Fibroblast of skin of left biceps (primary cell): Measurements from ENCODE around the gene PSMG3.

Source experiments
- DNase-seq, 2 experiments: peaks; one replicate each; pipeline ENCODE4 v3.0.0-alpha.2; 2013; ENCODE audit warnings: low read depth in 2 of 2

The PSMG3 gene

DNA sequence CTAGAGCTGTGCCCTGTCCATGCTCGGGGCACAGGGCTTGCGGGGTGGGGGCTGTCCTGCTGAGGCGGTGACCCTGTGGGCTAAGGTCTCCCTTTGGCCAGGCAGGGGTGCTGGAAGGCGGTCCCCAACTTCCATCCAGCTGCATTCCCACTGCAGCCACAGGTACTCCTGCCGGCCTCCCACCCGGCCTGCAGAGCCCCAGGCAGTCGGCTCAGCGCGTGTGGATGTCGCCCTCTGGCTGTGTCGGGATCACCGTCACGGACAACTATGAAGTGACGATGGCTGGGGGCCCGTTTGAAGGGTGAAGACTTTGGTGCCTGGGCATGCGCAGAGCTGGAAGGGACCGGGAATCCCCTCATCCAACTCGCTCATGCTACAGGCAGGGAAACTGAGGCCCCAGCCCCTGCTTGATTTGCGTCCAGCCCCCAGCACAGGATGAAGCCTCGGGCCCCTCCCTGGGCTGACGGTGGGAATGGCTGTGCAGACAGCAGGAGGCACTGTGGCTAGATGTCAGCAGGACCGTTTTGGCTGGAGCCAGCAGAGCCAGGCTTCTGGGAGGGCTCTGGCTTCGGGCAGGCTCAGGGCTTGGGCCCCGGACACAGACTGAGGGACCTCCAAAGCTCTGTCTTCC lies 11.5 kb downstream of the PSMG3 start:
- no peak for DNase-seq

GRCh38 chr7:1557771-1558170 lies 12.1 kb downstream of the PSMG3 start:
- no peak for DNase-seq

GRCh38 chr7:1557006-1557405 lies 12.8 kb downstream of the PSMG3 start:
- DNase-seq: no peak

DNA sequence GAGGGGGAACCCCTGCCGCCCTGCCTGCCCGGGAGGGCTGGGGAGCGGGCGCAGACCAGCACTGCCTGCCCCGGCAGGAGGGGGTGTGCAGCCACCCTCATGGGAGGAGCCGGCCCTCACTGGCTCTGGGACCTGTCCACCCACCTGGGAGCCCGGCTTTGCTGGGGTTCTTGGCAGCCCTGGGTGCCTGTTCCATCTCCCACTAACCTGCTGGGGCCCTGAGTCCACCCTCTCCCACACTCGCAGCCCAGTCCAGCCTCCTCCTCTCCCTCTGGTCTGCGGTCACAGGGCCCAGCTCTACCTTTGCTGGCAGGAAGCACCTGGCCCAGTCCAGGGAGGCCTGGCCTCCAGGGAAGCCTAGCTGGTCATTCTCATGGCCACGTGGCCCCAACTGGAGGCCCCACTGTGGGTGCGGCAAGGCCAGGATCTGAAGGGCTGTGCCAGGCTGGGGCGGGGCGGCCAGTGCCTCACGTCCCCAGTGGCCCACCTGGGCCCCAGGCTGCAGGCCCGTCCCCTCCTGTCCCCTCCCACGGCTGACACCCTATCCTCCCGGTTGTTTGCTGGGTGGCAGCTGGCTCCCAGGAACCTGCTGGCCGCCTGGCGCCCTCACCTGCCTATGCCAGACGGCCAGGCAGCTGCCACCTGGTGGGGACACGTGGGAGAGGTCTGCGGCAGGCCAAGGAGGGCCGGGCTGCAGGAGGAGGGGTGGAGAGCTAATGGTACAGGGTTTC lies 13.9 kb downstream of the PSMG3 start, which contains the start of gene TMEM184A:
TSS of gene TMEM184A (minus strand) at position 393 of the 731 bp plus-strand sequence. CDS start 721 bp downstream, outside the sequence.
- DNase-seq: no peak

- no peak for DNase-seq
Measured at GRCh38 chr7:1555046-1555812, 14.6 kb downstream of the PSMG3 start.

DNA sequence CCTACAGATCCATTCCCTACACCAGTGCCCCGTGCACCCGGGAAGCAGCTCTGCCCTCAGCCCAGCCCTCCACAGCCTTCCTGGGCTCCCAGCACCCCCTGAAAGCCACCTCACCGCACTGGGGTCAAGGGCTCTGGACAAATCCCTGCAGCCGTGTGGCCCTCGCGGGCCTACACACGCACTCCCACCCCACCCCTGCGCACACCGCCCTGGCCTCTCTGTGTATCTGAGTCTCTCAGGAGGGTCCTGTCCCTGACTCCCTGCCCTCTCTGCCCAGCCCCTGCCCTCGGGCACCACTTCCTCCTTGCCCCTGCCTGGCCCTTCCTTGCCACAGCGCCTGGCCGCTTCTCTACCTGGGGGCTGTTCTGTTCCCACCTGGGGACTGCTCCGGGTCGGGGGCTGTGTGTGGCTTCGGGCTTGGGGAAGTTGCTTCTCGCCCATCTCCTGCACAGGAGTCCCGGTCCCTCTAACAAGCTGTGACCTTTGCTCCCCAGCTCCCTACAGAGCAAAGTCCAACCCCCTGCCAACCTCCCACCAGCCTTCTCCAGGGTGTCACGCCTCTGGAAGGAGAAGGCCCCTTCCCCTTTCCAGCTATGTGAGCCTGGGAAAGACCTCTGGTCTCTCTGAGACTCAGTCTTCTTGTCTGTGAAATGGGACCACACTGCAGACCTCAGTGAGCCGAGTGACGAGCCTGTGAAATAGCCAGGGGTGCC lies 15.3 kb downstream of the PSMG3 start:
- no peak for DNase-seq

GRCh38 chr7:1553512-1554210 lies 16.2 kb downstream of the PSMG3 start:
- DNase-seq: no peak

DNA sequence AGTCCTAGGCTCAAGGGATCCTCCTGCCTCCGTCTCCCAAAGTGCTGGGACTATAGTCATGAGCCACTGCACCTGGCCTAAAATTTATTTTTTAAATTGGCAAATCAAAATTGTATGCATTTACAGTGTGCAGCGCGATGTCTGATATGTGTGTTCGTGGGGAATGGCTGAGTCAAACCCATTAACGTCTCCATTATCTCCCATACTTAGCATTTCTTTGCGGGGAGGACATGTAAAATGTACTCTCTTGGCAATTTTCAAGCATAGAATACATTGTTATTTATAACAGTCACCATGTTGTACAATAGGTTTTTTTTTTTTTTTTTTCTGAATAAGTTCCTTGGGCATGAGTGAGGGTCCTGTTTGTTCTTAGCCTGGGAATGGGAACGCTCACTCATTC lies 17.6 kb downstream of the PSMG3 start:
- no peak for DNase-seq

DNA sequence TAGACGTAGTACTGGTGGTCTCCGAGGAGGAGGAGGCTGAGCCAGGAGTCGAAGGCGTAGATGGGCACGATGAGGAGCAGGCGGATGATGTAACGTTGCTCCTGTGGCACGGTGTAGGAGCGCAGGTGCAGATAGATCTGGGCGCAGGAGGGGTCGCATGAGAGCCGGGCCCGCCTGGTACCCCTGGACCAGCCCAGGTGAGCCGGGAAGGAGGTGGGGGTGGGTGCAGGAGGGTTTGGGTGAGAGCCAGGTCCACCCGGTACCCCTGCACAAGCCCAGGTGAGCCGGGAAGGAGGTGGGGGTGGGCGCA lies 19.0 kb downstream of the PSMG3 start:
- no peak for DNase-seq

DNA sequence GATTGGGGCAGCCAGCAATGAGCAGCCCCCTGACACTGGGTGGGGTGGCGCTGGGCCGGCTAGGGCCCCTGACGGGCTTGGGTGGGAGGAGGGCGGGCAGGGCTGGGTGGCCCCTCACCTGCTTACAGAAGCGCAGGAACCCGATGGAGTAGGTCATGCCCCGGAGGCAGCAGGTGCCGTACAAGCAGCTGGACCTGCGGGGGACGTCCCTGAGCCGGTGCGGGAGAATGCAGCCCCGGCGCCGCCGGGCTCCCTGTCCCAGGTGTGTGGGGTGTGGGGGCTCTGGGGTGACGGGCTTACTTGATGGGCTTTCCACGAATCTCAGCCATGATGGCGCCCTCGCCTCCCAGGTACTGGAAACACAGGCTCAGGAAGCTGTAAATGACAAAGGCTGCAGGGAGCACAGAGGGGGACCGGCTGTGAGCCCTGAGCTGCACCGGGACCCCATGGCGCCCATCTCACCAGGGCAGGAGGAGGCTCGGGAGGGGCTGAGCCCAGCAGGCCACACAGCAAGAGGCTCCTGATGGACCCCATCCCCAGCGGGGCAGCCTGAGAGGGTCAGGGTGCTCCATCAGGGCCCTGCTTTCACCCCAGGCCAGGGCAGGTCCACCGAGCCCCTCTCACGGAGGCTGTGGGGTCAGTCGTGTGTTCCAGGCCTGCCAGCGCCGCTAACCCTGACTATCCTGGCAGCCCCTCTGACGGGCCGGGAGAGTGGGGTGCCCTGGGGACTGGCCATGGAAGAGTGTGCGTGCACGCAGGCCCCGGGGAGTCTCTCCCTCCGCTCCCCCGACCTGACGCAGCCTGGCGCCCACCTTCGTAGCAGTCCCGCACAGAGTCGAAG lies 19.6 kb downstream of the PSMG3 start:
- no peak for DNase-seq

DNA sequence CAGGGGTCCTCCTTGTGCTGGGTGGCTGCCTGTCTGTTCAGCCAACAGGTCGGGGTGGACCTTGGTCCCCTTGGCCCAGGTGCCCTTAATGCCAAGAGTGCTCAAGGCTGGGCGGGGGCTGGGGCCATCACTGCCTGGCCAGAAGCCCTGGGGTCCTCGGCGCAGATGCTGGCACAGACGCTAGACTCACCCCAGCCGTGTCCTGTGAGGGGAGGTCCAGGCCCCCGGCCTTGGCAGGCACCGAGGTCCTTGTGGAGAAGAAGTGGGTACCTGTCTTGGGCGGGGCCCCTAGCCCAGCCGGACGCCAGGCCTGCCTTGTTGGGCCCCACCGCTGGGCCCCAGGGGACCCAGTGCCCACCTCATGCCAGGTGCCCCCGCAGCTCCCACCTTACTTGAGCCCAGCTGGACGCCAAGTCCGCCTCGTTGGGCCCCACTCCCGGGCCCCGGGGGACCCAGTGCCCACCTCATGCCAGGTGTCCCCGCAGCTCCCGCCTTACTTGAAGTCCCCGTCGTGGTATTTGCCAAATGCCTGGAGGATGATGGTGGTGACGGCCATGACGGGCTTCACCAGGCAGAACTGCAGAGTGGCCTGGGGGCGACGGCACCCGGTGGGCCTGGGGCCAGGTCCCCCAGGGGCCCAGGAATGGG lies 20.4 kb downstream of the PSMG3 start:
- no peak for DNase-seq

DNA sequence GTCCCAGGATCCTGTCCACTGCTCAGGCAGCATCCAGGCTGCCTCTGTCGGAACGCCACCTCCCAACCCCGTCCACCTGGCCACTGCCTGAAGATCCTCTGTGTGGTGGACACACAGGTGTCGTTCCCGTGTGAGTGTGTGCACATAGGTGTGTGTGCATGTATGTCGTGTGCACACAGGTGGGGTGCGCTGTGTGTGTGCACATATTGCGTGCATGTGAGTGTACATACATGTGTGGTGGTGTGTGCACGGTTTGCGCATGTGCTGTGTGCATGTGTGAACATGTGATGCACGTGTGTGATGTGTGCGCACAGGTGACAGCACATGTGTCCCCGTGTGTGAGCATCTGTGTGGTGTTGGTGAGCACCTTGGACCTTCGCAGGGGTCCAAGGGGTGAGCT lies 20.9 kb downstream of the PSMG3 start:
- no peak for DNase-seq

DNA sequence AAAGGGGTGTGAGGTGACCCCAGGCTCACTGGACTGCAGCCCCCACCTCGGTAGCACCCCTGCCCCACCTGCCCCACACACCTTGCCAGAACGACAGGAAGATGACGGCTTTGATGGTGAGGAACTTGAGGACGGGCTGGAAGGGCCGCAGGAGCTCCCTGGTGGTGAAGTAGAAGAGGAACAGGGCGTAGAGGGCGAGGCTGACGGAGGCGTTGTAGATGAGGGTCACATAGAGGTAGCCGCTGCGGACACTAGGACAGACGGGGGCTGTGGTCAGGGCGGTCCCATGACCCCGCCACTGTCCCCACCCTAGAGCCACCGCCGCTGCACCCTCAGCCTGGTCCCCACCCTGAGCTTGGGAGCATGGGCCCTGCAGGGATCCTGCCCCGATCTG lies 21.4 kb downstream of the PSMG3 start:
- no peak for DNase-seq

GRCh38 chr7:1547777-1548437 lies 21.9 kb downstream of the PSMG3 start:
- DNase-seq: no peak

DNA sequence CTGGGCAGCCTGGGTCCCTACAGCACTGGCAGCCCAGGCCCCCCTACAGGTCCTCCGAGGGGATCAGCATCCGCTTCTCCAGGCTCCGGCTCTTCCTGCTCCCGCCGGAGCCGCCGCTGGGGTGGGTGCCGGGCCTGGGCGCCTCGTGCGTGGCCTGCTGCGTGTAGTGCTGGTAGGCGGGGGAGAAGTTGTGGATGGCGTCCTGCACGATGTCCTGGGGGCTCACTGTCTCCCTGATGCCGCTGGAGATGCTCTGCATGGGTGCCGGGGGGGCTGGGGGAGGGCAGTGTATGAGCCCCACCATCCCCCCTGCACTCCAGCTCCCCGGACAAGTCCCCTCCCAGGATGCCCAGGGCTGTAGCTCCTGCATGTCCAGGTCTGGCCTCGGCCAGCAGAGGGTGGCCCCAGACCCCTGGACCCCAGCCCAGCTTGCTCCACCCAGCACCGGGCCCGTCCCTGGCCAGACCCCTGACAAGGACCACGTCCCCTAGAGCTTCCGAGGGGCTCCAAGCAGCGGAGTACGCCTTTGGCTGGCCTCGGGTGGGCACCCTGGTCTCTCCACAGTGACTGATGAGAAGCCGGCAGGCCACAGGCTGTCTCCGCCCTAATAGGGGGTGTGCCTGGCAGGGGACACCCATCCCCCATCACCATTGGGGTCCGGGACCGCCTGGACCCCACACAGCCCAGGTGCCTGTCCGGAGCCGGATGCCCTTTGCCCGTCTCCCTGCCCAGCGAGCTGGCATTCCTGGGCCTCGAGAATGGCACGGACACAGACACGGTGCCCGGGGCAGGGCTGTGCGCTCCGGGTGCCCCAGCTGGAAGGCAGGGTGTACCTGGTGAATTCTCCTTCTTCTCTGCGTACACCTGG lies 22.7 kb downstream of the PSMG3 start:
- DNase-seq: no peak

- no peak for DNase-seq
Measured at GRCh38 chr7:1546274-1546908, 23.4 kb downstream of the PSMG3 start.

- DNase-seq: no peak
Measured at GRCh38 chr7:1545417-1546246, 24.2 kb downstream of the PSMG3 start.
